ENCODE measurements around the gene MRC2.

MRC2 gene

DNA sequence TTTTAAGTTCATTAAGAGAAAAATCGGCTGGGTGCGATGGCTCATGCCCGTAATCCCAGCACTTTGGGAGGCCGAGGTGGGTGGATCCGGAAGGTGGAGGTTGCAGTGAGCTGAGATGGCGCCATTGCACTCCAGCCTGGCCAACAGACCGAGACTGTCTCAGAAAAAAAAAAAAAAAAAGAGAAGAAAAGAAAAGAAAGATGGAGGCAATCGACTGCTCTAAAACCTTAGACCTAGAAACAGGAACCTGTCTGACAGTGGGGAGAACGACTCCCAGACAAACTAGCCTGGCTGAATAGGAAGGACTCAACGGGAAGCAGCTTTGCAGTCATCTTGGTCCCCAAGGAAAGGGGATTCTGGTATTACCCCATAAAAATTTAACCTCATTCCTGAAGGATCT lies 13.7 kb downstream of the MRC2 start:
- peaks cover 33% of the 10 kb centered on the region for H3K4me1 Mint-ChIP-seq
- TF ChIP-seq, protein P1, sequence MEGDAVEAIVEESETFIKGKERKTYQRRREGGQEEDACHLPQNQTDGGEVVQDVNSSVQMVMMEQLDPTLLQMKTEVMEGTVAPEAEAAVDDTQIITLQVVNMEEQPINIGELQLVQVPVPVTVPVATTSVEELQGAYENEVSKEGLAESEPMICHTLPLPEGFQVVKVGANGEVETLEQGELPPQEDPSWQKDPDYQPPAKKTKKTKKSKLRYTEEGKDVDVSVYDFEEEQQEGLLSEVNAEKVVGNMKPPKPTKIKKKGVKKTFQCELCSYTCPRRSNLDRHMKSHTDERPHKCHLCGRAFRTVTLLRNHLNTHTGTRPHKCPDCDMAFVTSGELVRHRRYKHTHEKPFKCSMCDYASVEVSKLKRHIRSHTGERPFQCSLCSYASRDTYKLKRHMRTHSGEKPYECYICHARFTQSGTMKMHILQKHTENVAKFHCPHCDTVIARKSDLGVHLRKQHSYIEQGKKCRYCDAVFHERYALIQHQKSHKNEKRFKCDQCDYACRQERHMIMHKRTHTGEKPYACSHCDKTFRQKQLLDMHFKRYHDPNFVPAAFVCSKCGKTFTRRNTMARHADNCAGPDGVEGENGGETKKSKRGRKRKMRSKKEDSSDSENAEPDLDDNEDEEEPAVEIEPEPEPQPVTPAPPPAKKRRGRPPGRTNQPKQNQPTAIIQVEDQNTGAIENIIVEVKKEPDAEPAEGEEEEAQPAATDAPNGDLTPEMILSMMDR (IDR thresholded peaks at IDR 0.05), result no peak
- H3K27me3 Mint-ChIP-seq (ENCODE audit: low read depth, poor library complexity), result no peaks in the 10 kb centered on the region
- peaks cover 32% of the 10 kb centered on the region for H3K36me3 Mint-ChIP-seq (ENCODE audit: low read depth)
- no peak overlapping the region for H3K4me3 Mint-ChIP-seq
- no peaks in the 10 kb centered on the region for H3K9me3 Mint-ChIP-seq
- DNase-seq, result no peak
- no peak overlapping the region for H3K27ac Mint-ChIP-seq

DNA sequence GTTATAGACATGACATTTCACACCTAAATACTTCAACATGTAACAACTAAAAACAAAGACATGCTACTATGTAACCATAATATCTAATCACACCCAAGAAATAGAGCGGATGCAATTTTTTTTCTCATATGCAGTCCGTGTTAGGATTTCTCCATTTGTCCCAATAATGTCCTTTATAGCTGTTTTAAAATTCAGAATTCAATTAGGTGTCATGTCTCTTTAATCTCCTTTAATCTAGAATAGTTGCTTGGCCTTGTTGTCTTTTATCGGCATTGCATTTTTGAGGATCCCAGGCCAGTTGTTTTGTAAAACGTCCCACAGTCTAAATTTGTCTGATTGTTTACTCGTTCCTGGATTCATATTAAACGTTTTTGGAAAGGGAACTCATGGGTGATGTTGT lies 14.5 kb downstream of the MRC2 start:
- TF ChIP-seq, protein P1 (IDR thresholded peaks at IDR 0.05), result no peak
- H3K36me3 Mint-ChIP-seq (ENCODE audit: low read depth), result peaks cover 34% of the 10 kb centered on the region
- peaks cover 33% of the 10 kb centered on the region for H3K4me1 Mint-ChIP-seq
- DNase-seq, result no peak
- H3K27me3 Mint-ChIP-seq (ENCODE audit: low read depth, poor library complexity), result no peaks in the 10 kb centered on the region
- no peak overlapping the region for H3K4me3 Mint-ChIP-seq
- peak overlapping the region; percentile 27 for H3K27ac Mint-ChIP-seq
- no peaks in the 10 kb centered on the region for H3K9me3 Mint-ChIP-seq

DNA sequence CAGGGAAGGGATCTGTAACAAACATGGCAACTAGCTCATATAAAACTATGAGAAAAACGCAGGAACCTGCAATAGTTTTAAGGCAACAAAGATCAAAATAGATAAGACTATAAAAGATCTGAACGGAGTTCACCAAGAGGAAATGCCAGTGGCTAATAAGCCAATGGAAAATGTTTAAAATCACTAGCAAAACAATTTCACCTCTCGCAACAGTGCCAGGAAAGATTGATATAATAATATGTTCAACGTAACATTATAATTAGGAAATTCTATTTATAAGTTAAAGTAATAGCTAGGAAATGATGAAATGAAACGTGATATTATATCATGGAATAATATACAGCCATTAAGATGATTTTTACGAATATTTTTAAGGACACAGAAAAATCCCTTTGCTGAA lies 16.0 kb downstream of the MRC2 start:
- Mint-ChIP-seq H3K4me3 (no peak overlapping the region), H3K36me3 (ENCODE audit: low read depth) (peaks cover 38% of the 10 kb centered on the region), H3K27me3 (ENCODE audit: low read depth, poor library complexity) (no peaks in the 10 kb centered on the region), H3K4me1 (peaks cover 31% of the 10 kb centered on the region), H3K27ac (no peak overlapping the region), H3K9me3 (no peaks in the 10 kb centered on the region)
- no peak for DNase-seq
- TF ChIP-seq, protein P1 (IDR thresholded peaks at IDR 0.05), result no peak

DNA sequence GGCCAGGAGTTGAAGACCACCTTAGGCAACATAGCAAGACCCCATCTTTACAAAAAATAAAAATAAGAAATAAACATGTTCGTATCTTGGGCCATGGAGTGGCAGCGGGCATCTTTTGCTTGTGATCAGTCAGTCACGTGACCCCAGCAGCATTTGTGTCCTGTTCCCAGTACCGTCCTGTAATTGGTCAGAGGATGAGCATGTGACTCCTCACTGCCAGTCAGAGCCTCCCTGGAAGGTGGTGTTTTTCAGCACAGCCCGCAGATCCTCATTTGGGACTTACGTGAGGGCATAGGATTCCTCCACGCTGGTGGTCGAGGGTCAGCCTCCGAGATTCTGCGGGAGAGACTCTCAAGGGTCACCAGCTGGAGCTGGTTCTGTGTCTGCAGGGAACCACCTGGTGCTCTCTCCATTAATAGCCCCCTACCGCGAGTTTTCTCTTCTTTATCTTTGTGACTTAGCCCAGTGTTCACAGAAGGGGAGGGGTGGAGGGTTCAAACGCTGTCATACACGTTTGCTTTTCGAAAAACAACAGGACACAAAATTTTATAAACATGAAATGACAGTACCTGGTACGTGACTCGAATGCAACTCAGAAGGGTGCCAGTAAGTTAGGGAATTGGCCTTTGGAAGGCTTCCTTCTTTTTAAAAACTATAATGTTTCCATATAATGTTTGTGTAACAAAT lies 17.2 kb downstream of the MRC2 start:
- Mint-ChIP-seq H3K9me3 (no peaks in the 10 kb centered on the region), H3K27me3 (ENCODE audit: low read depth, poor library complexity) (no peaks in the 10 kb centered on the region), H3K27ac (peak overlapping the region; percentile 68), H3K4me3 (no peak overlapping the region), H3K36me3 (ENCODE audit: low read depth) (peaks cover 43% of the 10 kb centered on the region), H3K4me1 (peaks cover 39% of the 10 kb centered on the region)
- TF ChIP-seq, protein P1 (IDR thresholded peaks at IDR 0.05), result no peak
- no peak for DNase-seq

DNA sequence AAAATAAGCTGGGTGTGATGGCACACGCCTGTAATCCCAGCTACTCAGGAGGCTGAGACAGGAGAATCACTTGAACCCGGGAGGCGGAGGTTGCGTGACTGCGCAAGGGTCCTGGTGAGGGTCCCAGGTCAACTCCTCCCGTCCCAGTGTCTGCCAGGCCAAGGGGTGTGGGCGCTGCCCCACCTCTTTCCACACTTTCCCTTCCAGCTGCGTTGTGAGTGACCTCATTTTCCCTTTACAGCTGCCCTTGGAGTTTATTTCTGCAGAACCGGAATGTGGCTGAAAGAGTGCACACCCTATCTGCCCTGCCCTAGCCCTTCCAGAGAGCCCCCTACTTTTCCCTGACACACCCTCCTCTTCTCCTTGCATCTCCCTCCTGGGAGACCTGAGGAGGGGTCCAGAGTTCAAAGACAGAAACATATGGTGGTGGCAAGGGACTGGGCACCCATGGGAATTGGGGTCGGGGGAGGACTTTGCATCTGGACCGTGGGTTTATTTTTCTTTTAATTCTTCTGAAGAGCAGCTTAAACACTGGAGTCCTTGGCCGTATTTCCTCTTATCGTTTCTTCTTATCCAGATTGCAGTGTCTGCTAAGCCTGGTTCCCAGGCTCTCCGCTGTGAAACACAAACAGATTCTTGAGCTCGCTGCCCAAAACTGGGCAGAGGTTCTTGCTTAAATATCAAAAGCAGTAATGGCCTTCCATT lies 20.9 kb downstream of the MRC2 start:
- Mint-ChIP-seq H3K4me3 (no peak overlapping the region), H3K4me1 (peaks cover 38% of the 10 kb centered on the region), H3K9me3 (no peaks in the 10 kb centered on the region), H3K36me3 (ENCODE audit: low read depth) (peaks cover 32% of the 10 kb centered on the region), H3K27ac (peak overlapping the region; percentile 73), H3K27me3 (ENCODE audit: low read depth, poor library complexity) (no peaks in the 10 kb centered on the region)
- TF ChIP-seq, protein P1 (IDR thresholded peaks at IDR 0.05), result no peak
- no peak for DNase-seq

DNA sequence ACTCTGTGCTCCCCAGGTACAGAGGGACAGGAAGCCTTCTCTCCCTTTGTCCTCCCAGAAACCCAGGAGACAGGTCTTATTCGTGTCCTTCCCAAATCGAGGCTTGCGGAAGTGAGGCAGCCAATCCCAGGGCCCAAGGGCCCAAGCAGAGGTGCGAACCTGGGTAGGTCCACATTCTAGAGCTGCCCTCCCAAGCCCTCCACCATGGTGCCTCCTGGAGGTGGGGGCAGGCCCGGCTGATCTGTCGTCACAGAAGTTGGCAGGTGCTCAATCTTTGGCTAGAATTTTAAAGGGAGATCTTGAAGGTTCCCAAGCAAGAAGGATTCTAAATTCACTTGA lies 21.5 kb downstream of the MRC2 start:
- Mint-ChIP-seq H3K27ac (peak overlapping the region; percentile 73), H3K4me3 (no peak overlapping the region), H3K27me3 (ENCODE audit: low read depth, poor library complexity) (no peaks in the 10 kb centered on the region), H3K4me1 (peaks cover 43% of the 10 kb centered on the region), H3K36me3 (ENCODE audit: low read depth) (peaks cover 27% of the 10 kb centered on the region), H3K9me3 (no peaks in the 10 kb centered on the region)
- TF ChIP-seq, protein P1 (IDR thresholded peaks at IDR 0.05), result no peak
- no peak for DNase-seq

Data from nephron progenitor cell (in vitro differentiated cells).